PC-9 (cell line): ENCODE results near the gene HSPA12A.

Source experiments
- CTCF ChIP-seq: fragments of 200-600 bp; sonication (generic); conservative IDR thresholded peaks from 2 replicates; pipeline ENCODE4 v1.6.1; 2017; ENCODE audit warnings: mixed run types, antibody characterized with exemption, mild to moderate bottlenecking, moderate library complexity
- EZH2 ChIP-seq: fragments of 200-600 bp; sonication (generic); IDR thresholded peaks from 2 replicates; pipeline ENCODE4 v1.8.0; 2017; ENCODE audit warnings: antibody characterized with exemption, low read depth

- TF ChIP-seq CTCF (no peak), EZH2 (no peak)
Measured at GRCh38 chr10:116688241-116688711, 54.1 kb downstream of the HSPA12A start.
